Stimulated activated CD4-positive, alpha-beta T cell treated with anti-CD3 and anti-CD28 coated beads, Interleukin-1b, Interleukin-23, amount 100 ng/mL, for 4 hours (primary cell): ENCODE results near the gene YPEL2.
"Not testable (repeated sequence)": the region's sequence is repeated elsewhere in the genome, so short reads cannot be mapped to it uniquely, and the experiment has no call there.

Experiments
- DNase-seq, 2 donors: peaks; one replicate each; pipeline ENCODE4 v3.0.0-alpha.2; 2020; ENCODE audit warnings: low read depth in 2 of 2

Gene YPEL2

GRCh38 chr17:59331129-59331928 is at the start of gene YPEL2:
Gene YPEL2, plus strand, starts transcription at chr17:59331655. Its CDS starts 21,755 bp downstream, at chr17:59353410.
- peak; percentile 69 to 85 for DNase-seq

- no peak for DNase-seq
These were observed 47.1 kb upstream of the YPEL2 start for GRCh38 chr17:59284317-59284716.

- DNase-seq, result no peak
These were observed 44.0 kb upstream of the YPEL2 start for GRCh38 chr17:59287452-59287851.

GRCh38 chr17:59287891-59288290 is 43.6 kb upstream of the YPEL2 start:
- DNase-seq, result no peak

GRCh38 chr17:59289981-59290301 is 41.5 kb upstream of the YPEL2 start:
- DNase-seq, result no peak

GRCh38 chr17:59290302-59290998 is 41.0 kb upstream of the YPEL2 start:
- not testable (repeated sequence) for DNase-seq

GRCh38 chr17:59292174-59292523 is 39.3 kb upstream of the YPEL2 start:
- no peak for DNase-seq

- no peak for DNase-seq
These were observed 35.3 kb upstream of the YPEL2 start for GRCh38 chr17:59296190-59296589.

- no peak for DNase-seq
These were observed 32.9 kb upstream of the YPEL2 start for GRCh38 chr17:59298521-59298920.

GRCh38 chr17:59299400-59300092 is 31.9 kb upstream of the YPEL2 start:
- no peak for DNase-seq

- no peak for DNase-seq
These were observed 30.5 kb upstream of the YPEL2 start for GRCh38 chr17:59300941-59301340.

GRCh38 chr17:59304811-59305210 is 26.6 kb upstream of the YPEL2 start:
- DNase-seq, result no peak

- no peak for DNase-seq
These were observed 21.1 kb upstream of the YPEL2 start for GRCh38 chr17:59310263-59310920.

GRCh38 chr17:59311051-59311468 is 20.4 kb upstream of the YPEL2 start:
- DNase-seq, result no peak

- not testable (repeated sequence) for DNase-seq
These were observed 19.9 kb upstream of the YPEL2 start for GRCh38 chr17:59311521-59311920.

GRCh38 chr17:59315866-59316265 is 15.6 kb upstream of the YPEL2 start:
- no peak for DNase-seq

GRCh38 chr17:59327121-59327980 is 4.1 kb upstream of the YPEL2 start:
- DNase-seq, result no peak

GRCh38 chr17:59327981-59328290 is 3.5 kb upstream of the YPEL2 start:
- DNase-seq, result no peak

- no peak for DNase-seq
These were observed 2.9 kb upstream of the YPEL2 start for GRCh38 chr17:59328601-59329000.

- DNase-seq, result no peak
These were observed 2.0 kb upstream of the YPEL2 start for GRCh38 chr17:59329176-59330052.
